AG04449 (cell line): ENCODE measurements around the gene CLDN3.
A peak's percentile ranks its signal among the peaks of the same experiment; 100 is the strongest.

ENCODE experiments used
- CTCF ChIA-PET: fragments of 350-600 bp; formaldehyde crosslinking; extraction: SDS; loops from one replicate; lab custom pipeline; 2021; ENCODE audit warnings: antibody characterized with exemption; lab: Yijun Ruan, JAX
- POLR2A ChIA-PET: fragments of 400-600, 350-600 bp; formaldehyde crosslinking; extraction: SDS; loops from one replicate; lab custom pipeline; 2020; ENCODE audit warnings: antibody characterized with exemption, inconsistent platforms; lab: Yijun Ruan, JAX
- DNase-seq: peaks from one replicate; pipeline ENCODE4 v3.0.0-alpha.2; 2010; ENCODE audit warnings: low read depth, low spot score
- H3K4me3 ChIP-seq: 2 replicates; pipeline ENCODE4 v1.5.1; 2011; ENCODE audit warnings: low read depth, mild to moderate bottlenecking, control low read depth, low read length
- TF ChIP-seq, protein P1 (sequence below): IDR thresholded peaks from one replicate; pipeline ENCODE4 v1.5.1; 2011; ENCODE audit warnings: mild to moderate bottlenecking, moderate library complexity, low read length, control low read depth, inconsistent platforms; ENCODE audit not compliant: insufficient read depth; ENCODE audit errors: missing control alignments

Gene CLDN3, protein sequence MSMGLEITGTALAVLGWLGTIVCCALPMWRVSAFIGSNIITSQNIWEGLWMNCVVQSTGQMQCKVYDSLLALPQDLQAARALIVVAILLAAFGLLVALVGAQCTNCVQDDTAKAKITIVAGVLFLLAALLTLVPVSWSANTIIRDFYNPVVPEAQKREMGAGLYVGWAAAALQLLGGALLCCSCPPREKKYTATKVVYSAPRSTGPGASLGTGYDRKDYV

DNA sequence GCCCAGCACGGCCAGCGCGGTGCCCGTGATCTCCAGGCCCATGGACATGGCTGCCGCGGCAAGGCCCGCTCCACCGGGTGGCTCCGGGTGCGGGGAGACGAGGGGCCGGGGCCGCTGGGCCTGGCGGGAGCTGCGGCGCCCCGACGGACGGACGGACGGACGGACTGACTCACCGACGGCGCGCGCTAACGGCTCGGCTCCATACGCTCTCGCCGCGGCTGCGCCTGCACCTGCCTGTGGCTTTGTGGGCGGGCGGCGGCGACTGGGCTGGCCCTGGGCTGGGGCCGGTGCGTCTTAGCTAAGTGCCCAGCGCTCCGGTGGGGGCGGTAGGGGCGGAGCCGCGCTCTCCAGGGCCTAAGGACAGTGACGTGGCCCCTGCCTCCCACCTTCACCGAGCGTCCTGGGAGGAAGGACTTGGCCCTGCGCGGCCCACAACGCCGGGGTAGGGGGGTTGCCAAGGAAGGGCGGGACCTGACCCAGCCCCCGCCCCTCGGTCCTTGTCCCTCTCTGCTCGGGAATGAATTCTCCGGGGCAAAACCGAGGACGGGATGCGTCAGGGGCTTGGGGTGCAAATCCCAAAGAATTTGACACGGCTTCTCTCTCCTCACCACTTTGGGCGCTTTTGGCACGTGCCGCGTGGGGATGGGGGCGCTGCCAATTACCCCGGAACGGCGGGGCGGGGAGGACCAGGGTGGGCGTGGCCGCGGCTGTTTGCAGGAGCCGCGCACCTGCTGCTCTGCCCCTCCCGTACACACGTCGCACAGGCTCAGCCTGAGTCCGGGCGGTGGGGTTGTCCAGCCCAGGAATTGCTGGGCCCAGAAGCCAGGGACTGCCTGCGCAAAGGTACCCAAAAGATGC is at the start of gene CLDN3:
Gene CLDN3 (minus strand): TSS at position 269 of the 858 bp plus-strand sequence. CDS start 221 bp downstream, at position 48.
- DNase-seq: no peak
- TF ChIP-seq, protein P1, sequence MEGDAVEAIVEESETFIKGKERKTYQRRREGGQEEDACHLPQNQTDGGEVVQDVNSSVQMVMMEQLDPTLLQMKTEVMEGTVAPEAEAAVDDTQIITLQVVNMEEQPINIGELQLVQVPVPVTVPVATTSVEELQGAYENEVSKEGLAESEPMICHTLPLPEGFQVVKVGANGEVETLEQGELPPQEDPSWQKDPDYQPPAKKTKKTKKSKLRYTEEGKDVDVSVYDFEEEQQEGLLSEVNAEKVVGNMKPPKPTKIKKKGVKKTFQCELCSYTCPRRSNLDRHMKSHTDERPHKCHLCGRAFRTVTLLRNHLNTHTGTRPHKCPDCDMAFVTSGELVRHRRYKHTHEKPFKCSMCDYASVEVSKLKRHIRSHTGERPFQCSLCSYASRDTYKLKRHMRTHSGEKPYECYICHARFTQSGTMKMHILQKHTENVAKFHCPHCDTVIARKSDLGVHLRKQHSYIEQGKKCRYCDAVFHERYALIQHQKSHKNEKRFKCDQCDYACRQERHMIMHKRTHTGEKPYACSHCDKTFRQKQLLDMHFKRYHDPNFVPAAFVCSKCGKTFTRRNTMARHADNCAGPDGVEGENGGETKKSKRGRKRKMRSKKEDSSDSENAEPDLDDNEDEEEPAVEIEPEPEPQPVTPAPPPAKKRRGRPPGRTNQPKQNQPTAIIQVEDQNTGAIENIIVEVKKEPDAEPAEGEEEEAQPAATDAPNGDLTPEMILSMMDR: no peak
- CTCF ChIA-PET: interaction anchor here (1.4 kb wide), 1 partner anchor 85 kb away, joined by 3 read pairs; no protein-coding TSS in a partner anchor
- no peak within 1 kb of the TSS for H3K4me3 ChIP-seq
- POLR2A ChIA-PET: no interaction called here

DNA sequence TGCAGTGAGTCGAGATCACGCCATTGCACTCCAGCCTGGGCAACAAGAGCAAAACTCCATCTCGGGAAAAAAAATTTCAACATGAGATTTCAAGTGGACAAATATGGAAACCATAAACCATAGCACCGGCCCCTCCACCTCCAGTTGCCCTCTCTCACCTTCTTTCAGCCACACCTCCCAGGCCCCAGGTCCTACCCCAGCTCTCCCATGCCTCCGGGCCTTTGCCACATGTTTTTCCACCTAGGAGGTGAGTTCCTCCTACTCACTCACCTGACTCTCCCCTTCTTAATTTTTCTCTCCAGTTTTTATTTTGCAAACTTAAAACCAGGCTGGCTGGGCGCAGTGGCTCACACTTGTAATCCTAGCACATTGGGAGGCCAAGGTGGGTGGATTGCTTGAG is 47.1 kb upstream of the CLDN3 start:
- ChIA-PET CTCF (interaction anchor here (8.6 kb wide), 1 partner anchor 38 kb away, joined by 114 read pairs; no protein-coding TSS in a partner anchor), POLR2A (no interaction called here)
- TF ChIP-seq, protein P1: no peak
- no peak for DNase-seq
- H3K4me3 ChIP-seq: no peak overlapping the region

DNA sequence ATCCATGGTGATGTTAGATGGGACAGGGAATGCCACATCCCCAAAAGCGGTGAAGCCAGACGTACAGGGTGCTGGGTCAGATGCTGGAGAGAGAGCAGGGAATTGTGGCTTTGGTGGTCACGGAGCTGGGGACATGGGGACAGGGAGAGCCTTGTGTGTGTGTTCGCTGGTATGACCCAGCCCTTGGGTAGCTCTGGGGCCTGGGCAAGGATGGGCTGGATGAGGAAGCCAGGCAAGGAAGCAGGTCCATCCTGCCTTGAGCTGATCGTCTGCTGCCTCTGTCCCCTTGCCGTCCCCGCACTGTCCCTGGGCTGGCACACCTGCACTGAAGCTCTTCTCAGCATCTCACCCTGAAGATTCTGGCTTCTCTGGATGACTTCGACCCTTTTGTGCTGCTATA is 45.4 kb upstream of the CLDN3 start:
- CTCF ChIA-PET: interaction anchor here (2.2 to 8.6 kb wide), 3 partner anchors 11 to 211 kb away, joined by 8 to 114 read pairs (median 8); no protein-coding TSS in a partner anchor
- no peak for DNase-seq
- POLR2A ChIA-PET: no interaction called here
- TF ChIP-seq, protein P1: no peak
- H3K4me3 ChIP-seq: no peak overlapping the region

DNA sequence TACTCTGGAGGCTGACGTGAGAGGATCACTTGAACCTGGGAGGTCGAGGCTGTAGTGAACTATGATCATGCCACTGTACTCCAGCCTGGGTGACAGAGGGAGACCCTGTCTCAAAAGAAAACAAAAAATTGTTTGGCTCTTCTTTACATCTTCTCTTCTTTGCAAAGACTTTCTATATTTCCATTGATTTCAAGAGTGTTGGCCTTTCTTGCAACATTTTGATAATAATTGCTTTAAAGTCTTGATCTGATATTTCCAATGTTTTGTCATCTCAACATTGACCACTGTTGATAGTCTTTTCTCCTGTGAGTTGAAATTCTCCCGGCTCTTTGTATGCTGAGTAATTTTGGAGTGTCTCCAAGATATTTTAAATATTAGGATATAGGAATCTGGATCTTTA is 42.9 kb upstream of the CLDN3 start:
- CTCF ChIA-PET: interaction anchor here (1.9 to 8.6 kb wide), 2 partner anchors 37 to 42 kb away, joined by 4 to 114 read pairs; no protein-coding TSS in a partner anchor
- POLR2A ChIA-PET: no interaction called here
- H3K4me3 ChIP-seq: no peak overlapping the region
- TF ChIP-seq, protein P1: no peak
- DNase-seq: no peak

DNA sequence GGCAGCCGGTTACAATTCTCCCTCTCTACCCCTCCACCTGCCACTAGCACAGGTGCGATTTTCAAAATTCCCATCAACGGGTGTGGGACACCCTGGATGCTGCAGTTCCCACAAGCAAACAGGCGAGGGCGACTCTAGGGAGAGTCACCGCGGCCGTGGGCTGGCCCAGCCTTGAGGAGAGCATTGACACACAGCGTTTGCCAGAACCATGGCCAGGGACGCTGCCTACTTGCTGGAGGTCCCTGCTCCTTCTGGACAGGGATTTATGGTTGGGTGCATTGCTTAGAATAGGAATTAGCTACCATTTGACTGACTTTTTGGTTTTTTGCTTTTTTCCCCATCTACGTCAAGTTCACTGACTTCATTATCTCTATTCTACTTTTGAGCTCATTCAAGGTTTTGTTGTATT is 41.7 kb upstream of the CLDN3 start:
- TF ChIP-seq, protein P1: peak; percentile 87
- ChIA-PET POLR2A (no interaction called here), CTCF (interaction anchor here (0.7 to 8.6 kb wide), 19 partner anchors 9 to 215 kb away, joined by 3 to 114 read pairs (median 4); no protein-coding TSS in a partner anchor)
- DNase-seq: no peak
- H3K4me3 ChIP-seq: no peak overlapping the region

DNA sequence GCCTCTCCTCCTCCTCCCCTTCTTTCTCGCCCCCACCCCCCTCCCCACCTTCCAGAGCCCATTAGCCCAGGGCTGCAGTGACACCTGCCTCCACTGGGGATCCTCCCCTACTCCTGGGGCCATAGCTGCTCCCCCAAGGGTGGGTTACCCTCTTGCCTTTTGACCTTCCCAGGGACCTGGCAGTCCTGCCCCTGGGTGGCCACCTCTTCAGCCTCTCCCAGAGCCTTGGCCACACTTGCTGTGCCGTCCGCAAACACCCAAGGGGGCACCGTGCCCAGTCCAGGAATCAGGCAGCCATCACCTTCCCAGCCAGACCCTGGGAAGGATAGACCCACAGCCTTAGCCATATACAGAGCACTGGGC is 40.9 kb upstream of the CLDN3 start:
- no peak for DNase-seq
- TF ChIP-seq, protein P1: no peak
- H3K4me3 ChIP-seq: no peak overlapping the region
- ChIA-PET POLR2A (no interaction called here), CTCF (interaction anchor here (0.9 to 8.6 kb wide), 14 partner anchors 9 to 216 kb away, joined by 3 to 114 read pairs (median 4); partner anchors contain the start of gene METTL27)
